Measurements from ENCODE around the gene IL37.

- TF ChIP-seq CTCF (IDR thresholded peaks at IDR 0.05) (no peak), EZH2 (IDR thresholded peaks at IDR 0.05; ENCODE audit: borderline replicate concordance, insufficient read depth, low read depth, low read length, poor library complexity, severe bottlenecking) (no peak)
Observed at GRCh38 chr2:112940859-112941625, 30.1 kb downstream of the IL37 start.
